Testis (tissue), 3 donors: ENCODE measurements around the gene TMEM80. TPM values are rescaled to one million over a fixed set of nuclear protein-coding genes. Genes with fewer than 3 reads are reported as not detected.
A peak's percentile ranks its signal among the peaks of the same experiment; 100 is the strongest.
"Not testable (repeated sequence)": the region's sequence is repeated elsewhere in the genome, so short reads cannot be mapped to it uniquely, and the experiment has no call there.

ENCODE experiments used
- DNase-seq: peaks from one replicate; pipeline ENCODE4 v3.0.0-alpha.2; 2019
- H3K27ac ChIP-seq, 2 donors: fragments of 200-600 bp; sonication (generic); one replicate each; pipeline ENCODE4 v1.5.1; 2019
- H3K27me3 ChIP-seq: fragments of 200-600 bp; sonication (generic); one replicate; pipeline ENCODE4 v1.5.1; 2019
- H3K36me3 ChIP-seq: fragments of 200-600 bp; sonication (generic); one replicate; pipeline ENCODE4 v1.5.1; 2017; ENCODE audit warnings: low read depth; ENCODE audit errors: missing control alignments
- H3K4me1 ChIP-seq: fragments of 200-600 bp; sonication (generic); one replicate; pipeline ENCODE4 v1.5.1; 2019
- H3K4me3 ChIP-seq, 2 donors: fragments of 200-600 bp; sonication (generic); one replicate each; pipeline ENCODE4 v1.5.1; 2017 to 2019
- H3K9me3 ChIP-seq: fragments of 200-600 bp; sonication (generic); one replicate; pipeline ENCODE4 v1.5.1; 2017
- POLR2A ChIP-seq: fragments of 450-650 bp; IDR thresholded peaks from one replicate; pipeline ENCODE4 v1.6.1; 2017; ENCODE audit warnings: antibody characterized with exemption, mild to moderate bottlenecking, moderate library complexity
- WGBS, 2 donors: methylation state at CpG; one replicate each; pipeline ENCODE4 v1.1.5; 2018; 5-methylcytosine and 5-hydroxymethylcytosine counted together
- intact Hi-C: fragments of 100-400 bp; cut with DNase I; formaldehyde crosslinking; loops from one replicate; pipeline ENCODE4 v1.15.1; 2023; ENCODE audit warnings: low total_unique reads
- polyA plus RNA-seq: library from polyadenylated mRNA; stranded (reverse); fragments of 350-450 nt; fragmentation: Illumina TruSeq; extraction: RNeasy Lipid Tissue Mini Kit (QIAGEN cat#74804); gene quantifications from one replicate; pipeline ENCODE4 v1.2.3, GENCODE V29; 2014; ENCODE audit warnings: low read depth, low replicate concordance; ENCODE audit not compliant: insufficient read depth
- total RNA-seq, 2 donors: library from RNA; depleted of rRNA; stranded (reverse); fragments of >200 nt; gene quantifications; one replicate each; pipeline ENCODE4 v1.2.3, GENCODE V29; 2016
- TF ChIP-seq, protein P1 (sequence below), 3 experiments: fragments of 450-650 bp in 2 of 3; fragments of 200-600 bp in 1 of 3; sonication (generic) in 1 of 3; IDR thresholded peaks; one replicate each; pipeline ENCODE4 v1.5.1; 2016 to 2019; ENCODE audit warnings: antibody characterized with exemption in 3 of 3, mild to moderate bottlenecking in 2 of 3, moderate library complexity in 1 of 3

TMEM80 gene
- total and polyA plus RNA-seq, 3 donors from 2014 or later: 38.9 to 74.5 (median 72.8) TPM

DNA sequence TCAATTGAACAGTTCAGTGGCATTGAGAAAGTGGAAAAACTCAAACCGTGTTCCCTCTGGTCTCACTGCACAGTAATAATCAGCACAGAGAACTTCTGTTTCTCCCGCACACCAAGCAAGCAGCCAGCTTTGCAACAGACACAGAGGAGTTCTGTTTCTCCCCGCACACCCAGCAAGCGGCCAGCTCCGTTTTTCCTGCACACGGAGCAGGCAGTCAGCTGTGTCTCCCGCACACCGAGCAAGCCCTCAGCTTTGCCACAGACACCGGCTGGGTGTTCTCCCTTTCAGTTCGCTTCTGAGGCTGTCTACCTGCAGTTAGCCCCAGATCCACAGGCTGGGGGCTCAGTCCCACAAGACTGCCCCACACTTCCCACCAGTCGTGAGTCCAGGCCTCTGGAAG lies 41.8 kb downstream of the TMEM80 start:
- no peaks in the 10 kb centered on the region for H3K27me3 ChIP-seq
- H3K27ac ChIP-seq: no peak overlapping the region
- H3K36me3 ChIP-seq: no peaks in the 10 kb centered on the region
- no peaks in the 10 kb centered on the region for H3K9me3 ChIP-seq
- peaks cover 4% of the 10 kb centered on the region for H3K4me1 ChIP-seq
- WGBS, 2 donors: 37 to 41% methylated on average over 11 of the region's 11 CpGs
- no peak for DNase-seq
- TF ChIP-seq, protein P1, sequence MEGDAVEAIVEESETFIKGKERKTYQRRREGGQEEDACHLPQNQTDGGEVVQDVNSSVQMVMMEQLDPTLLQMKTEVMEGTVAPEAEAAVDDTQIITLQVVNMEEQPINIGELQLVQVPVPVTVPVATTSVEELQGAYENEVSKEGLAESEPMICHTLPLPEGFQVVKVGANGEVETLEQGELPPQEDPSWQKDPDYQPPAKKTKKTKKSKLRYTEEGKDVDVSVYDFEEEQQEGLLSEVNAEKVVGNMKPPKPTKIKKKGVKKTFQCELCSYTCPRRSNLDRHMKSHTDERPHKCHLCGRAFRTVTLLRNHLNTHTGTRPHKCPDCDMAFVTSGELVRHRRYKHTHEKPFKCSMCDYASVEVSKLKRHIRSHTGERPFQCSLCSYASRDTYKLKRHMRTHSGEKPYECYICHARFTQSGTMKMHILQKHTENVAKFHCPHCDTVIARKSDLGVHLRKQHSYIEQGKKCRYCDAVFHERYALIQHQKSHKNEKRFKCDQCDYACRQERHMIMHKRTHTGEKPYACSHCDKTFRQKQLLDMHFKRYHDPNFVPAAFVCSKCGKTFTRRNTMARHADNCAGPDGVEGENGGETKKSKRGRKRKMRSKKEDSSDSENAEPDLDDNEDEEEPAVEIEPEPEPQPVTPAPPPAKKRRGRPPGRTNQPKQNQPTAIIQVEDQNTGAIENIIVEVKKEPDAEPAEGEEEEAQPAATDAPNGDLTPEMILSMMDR (IDR thresholded peaks at IDR 0.05): no peak
- TF ChIP-seq POLR2A: no peak
- peak overlapping the region in 1 of 2 donors; percentile 44 for H3K4me3 ChIP-seq
- intact Hi-C loops: no loop called here

DNA sequence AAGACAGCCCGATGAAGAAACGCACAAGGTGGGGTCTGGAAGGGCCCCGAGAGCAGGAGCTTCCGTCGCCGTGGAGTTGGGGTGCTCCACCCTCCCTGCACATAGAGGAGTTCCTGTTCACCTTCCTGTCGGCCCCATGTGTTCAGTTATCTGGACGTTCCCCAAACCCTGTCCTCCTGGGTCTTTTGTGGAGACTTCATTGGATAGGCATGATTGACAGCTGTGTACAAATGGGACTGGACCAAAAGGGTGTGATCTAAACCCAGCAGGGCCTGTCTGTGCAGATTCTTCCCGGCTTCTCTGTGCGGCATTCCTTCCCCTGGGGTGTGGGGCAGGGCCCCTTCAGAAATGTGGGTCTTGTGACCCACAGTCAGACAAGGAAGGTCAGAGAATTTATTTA lies 42.3 kb downstream of the TMEM80 start:
- H3K4me1 ChIP-seq, DNase-seq, H3K36me3 ChIP-seq, H3K27me3 ChIP-seq, intact Hi-C loops, H3K4me3 ChIP-seq, H3K27ac ChIP-seq, H3K9me3 ChIP-seq: not testable (repeated sequence)
- 37 to 56% methylated on average over 10 of the region's 10 CpGs for WGBS, 2 donors

- Histone ChIP-seq H3K4me1 (peaks cover 7% of the 10 kb centered on the region), H3K4me3 (no peak overlapping the region), H3K9me3 (no peaks in the 10 kb centered on the region), H3K36me3 (no peaks in the 10 kb centered on the region), H3K27me3 (no peaks in the 10 kb centered on the region), H3K27ac (no peak overlapping the region)
- 91% methylated on average over 3 of the region's 3 CpGs for WGBS, 2 donors
- TF ChIP-seq, protein P1 (IDR thresholded peaks at IDR 0.05): no peak
- intact Hi-C loops: no loop called here
- no peak for DNase-seq
Measured at GRCh38 chr11:742156-742546, 46.5 kb downstream of the TMEM80 start.

DNA sequence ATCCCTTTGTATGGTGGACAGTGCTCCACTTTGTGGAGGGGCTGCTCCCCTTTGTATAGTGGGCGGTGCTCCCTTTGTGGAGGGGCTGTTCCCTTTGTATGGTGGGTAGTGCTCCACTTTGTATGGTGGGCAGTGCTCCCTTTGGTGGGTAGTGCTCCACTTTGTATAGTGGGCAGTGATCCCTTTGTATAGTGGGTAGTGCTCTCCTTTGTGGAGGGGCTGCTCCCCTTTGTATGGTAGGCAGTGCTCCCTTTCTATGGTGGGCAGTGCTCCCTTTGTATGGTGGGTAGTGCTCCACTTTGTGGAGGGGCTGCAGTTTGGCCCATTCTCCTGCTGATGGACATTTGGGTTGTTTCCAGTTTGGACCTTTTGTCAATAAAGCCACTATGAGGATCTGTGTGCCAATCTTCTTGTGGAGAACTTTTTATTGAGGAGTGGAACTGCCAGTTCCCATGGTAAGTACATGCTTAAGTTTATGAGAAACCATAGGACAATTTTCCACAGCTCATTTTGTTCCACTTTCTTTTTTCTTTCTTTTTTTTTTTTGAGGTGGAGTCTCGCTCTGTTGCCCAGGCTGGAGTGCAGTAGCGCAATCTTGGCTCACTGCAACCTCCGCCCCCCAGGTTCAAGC lies 47.1 kb downstream of the TMEM80 start:
- WGBS, 2 donors: 88 to 96% methylated on average over 4 of the region's 4 CpGs

DNA sequence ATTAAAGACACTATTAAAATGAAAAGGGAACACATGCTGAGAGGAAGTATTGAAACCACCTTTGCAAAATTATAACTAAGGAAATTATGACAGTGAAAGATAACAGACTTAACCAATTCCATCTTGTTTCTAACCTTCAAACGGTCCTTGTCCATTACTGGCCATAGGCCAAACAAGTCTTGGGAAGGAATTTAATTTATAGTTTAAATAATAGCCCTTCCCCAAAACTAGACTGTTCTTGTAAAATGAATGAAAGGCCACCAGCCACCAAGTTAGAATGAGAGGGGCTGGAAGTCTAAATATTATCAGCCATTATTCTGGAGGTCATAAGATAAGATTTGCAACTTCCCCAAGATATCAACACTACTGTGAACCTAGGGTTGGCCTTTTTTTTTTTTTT lies 49.8 kb downstream of the TMEM80 start:
- 28 to 42% methylated on average over 1 of the region's 1 CpG for WGBS, 2 donors
- no peak for DNase-seq
- Histone ChIP-seq H3K4me1 (peaks cover 14% of the 10 kb centered on the region), H3K4me3 (no peak overlapping the region), H3K36me3 (no peaks in the 10 kb centered on the region), H3K27me3 (no peaks in the 10 kb centered on the region), H3K27ac (no peak overlapping the region), H3K9me3 (no peaks in the 10 kb centered on the region)
- intact Hi-C loops: no loop called here
- TF ChIP-seq, protein P1 (IDR thresholded peaks at IDR 0.05): no peak
- TF ChIP-seq POLR2A: no peak

More for the DNA sequence above, 47.1 kb downstream of the TMEM80 start:
- Histone ChIP-seq H3K36me3 (no peaks in the 10 kb centered on the region), H3K27ac (no peak overlapping the region), H3K9me3 (no peaks in the 10 kb centered on the region), H3K27me3 (no peaks in the 10 kb centered on the region), H3K4me3 (no peak overlapping the region), H3K4me1 (peaks cover 5% of the 10 kb centered on the region)
- intact Hi-C loops: no loop called here
- DNase-seq: no peak
- TF ChIP-seq, protein P1 (IDR thresholded peaks at IDR 0.05): no peak
- TF ChIP-seq POLR2A: no peak
